ENCODE results near the gene BTNL8.

Gene BTNL8

DNA sequence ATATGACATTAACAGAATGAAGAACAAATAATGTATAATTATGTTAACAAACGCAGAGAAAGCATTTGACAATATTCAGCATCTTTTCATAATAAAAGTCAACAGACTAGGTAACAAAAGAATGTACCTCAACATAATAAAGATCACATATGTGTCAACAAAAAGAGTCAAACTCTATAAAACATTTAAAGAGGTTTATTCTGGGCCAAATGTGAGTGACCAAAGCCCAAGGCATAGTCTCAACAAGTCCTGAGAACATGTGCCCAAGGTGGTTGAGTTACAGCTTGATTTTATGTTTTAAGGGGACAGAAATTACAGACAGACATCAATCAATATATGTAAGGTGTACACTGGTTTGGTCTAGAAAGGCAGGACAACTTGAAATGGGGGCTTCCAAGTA lies 19.4 kb downstream of the BTNL8 start:
- TF ChIP-seq, protein P1, sequence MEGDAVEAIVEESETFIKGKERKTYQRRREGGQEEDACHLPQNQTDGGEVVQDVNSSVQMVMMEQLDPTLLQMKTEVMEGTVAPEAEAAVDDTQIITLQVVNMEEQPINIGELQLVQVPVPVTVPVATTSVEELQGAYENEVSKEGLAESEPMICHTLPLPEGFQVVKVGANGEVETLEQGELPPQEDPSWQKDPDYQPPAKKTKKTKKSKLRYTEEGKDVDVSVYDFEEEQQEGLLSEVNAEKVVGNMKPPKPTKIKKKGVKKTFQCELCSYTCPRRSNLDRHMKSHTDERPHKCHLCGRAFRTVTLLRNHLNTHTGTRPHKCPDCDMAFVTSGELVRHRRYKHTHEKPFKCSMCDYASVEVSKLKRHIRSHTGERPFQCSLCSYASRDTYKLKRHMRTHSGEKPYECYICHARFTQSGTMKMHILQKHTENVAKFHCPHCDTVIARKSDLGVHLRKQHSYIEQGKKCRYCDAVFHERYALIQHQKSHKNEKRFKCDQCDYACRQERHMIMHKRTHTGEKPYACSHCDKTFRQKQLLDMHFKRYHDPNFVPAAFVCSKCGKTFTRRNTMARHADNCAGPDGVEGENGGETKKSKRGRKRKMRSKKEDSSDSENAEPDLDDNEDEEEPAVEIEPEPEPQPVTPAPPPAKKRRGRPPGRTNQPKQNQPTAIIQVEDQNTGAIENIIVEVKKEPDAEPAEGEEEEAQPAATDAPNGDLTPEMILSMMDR (conservative IDR thresholded peaks at IDR 0.05; ENCODE audit: control insufficient read depth, insufficient read depth, low read depth, low read length): no peak
- no peak for DNase-seq (ENCODE audit: low read depth)
- no peak overlapping the region for H3K4me3 ChIP-seq (ENCODE audit: control insufficient read depth, low read depth, low read length)

DNA sequence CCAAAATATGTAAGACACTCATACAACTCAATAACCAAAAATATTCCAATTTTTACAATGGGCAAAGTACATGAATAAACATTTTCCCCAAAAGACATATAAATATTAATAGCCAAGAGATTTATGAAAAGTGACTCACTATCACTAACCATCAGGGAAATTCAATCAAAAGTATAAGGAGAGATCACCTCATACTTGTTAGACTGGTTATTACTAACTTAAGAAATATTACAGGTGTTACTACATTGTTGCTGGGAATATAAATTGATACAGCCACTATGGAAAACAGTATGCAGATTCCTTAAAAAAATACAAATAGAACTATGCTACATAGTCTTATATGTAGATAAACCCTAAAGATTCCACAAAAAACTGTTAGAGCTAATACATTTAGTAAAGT lies 21.8 kb downstream of the BTNL8 start:
- TF ChIP-seq, protein P1 (conservative IDR thresholded peaks at IDR 0.05; ENCODE audit: control insufficient read depth, insufficient read depth, low read depth, low read length): no peak
- DNase-seq (ENCODE audit: low read depth): no peak
- no peak overlapping the region for H3K4me3 ChIP-seq (ENCODE audit: control insufficient read depth, low read depth, low read length)

DNA sequence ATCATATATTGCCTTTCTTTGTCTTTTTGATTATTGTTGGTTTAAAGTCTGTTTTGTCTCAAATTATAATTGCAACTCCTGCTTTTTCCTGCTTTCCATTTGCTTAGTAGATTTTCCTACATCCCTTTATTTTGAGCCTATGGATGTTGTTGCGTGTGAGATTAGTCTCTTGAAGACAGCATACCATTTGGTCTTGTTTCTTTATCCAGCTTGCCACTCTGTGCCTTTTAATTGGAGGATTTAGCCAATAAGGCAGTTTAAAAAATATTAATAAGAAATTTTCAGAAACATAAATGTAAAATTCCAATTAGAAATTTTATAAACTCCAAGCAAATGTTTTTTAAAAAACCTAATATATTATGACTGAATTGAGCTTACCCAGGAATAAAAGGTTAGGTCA lies 24.0 kb downstream of the BTNL8 start:
- no peak for DNase-seq (ENCODE audit: low read depth)
- TF ChIP-seq, protein P1 (conservative IDR thresholded peaks at IDR 0.05; ENCODE audit: control insufficient read depth, insufficient read depth, low read depth, low read length): no peak
- H3K4me3 ChIP-seq (ENCODE audit: control insufficient read depth, low read depth, low read length): no peak overlapping the region

DNA sequence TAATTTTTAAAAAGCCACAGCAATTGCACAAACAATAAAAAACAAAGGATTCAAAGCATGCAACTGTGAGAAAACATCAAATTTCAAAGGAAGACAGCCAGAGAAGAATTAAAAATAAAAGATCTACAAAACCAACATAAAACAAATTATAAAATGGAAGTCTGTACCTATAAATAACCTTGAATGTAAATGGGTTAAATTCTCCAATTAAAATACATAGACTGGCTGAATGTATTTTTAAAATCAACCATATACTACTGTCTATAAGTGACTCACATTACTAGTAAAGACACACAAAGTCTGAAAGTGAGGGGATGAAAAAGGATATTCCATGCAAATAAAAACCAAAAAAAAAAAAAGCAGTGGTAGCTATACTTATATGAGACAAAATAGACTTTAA lies 33.7 kb downstream of the BTNL8 start:
- no peak overlapping the region for H3K4me3 ChIP-seq (ENCODE audit: control insufficient read depth, low read depth, low read length)
- TF ChIP-seq, protein P1 (conservative IDR thresholded peaks at IDR 0.05; ENCODE audit: control insufficient read depth, insufficient read depth, low read depth, low read length): no peak
- no peak for DNase-seq (ENCODE audit: low read depth)

DNA sequence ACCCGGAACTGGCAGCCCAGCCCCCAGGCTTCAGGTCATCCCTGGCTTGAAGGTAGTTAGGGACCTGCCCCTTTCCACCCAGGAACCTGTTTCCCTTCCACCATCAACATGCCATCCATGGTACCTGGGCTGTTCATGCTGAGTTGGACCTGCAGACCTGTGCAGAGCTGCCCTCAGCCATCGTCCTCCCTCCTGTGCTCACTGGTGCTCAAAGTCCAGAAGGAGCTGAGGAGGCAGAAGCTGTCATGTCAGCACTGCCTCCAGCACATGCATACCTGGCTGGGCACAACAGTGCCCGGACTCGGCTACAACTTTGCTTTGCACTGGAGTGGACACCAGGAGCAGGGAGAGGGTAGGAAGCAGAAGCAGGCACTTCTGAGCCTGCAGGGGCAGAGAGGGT lies 36.2 kb downstream of the BTNL8 start:
- H3K4me3 ChIP-seq (ENCODE audit: control insufficient read depth, low read depth, low read length): no peak overlapping the region
- no peak for DNase-seq (ENCODE audit: low read depth)
- TF ChIP-seq, protein P1 (conservative IDR thresholded peaks at IDR 0.05; ENCODE audit: control insufficient read depth, insufficient read depth, low read depth, low read length): no peak

DNA sequence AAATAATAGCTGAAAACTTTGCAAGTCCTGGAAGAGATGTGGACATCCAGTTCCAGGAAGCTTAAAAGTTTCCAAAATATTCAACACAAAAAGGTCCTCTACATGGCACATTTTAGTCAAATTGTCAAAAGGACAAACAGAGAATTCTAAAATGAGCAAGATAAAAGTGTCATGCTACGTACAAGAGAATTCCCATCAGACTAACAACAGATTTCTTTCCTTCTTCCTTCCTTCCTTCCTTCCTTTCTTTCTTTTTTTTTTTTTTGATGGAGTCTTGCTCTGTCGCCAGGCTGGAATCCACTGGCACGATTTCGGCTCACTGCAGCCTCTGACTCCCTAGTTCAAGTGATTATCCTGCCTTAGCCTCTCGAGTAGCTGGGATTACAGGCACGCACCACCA lies 39.3 kb downstream of the BTNL8 start:
- TF ChIP-seq, protein P1 (conservative IDR thresholded peaks at IDR 0.05; ENCODE audit: control insufficient read depth, insufficient read depth, low read depth, low read length): no peak
- H3K4me3 ChIP-seq (ENCODE audit: control insufficient read depth, low read depth, low read length): no peak overlapping the region
- no peak for DNase-seq (ENCODE audit: low read depth)

DNA sequence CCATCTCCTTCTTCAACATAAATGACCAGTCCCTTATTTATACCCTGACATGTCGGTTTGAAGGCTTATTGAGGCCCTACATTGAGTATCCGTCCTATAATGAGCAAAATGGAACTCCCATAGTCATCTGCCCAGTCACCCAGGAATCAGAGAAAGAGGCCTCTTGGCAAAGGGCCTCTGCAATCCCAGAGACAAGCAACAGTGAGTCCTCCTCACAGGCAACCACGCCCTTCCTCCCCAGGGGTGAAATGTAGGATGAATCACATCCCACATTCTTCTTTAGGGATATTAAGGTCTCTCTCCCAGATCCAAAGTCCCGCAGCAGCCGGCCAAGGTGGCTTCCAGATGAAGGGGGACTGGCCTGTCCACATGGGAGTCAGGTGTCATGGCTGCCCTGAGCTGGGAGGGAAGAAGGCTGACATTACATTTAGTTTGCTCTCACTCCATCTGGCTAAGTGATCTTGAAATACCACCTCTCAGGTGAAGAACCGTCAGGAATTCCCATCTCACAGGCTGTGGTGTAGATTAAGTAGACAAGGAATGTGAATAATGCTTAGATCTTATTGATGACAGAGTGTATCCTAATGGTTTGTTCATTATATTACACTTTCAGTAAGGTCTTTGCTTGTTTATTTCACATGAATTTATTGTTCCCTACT lies 51.5 kb downstream of the BTNL8 start:
- DNase-seq (ENCODE audit: low read depth): peak; percentile 2
- H3K4me3 ChIP-seq (ENCODE audit: control insufficient read depth, low read depth, low read length): no peak overlapping the region
- TF ChIP-seq, protein P1 (conservative IDR thresholded peaks at IDR 0.05; ENCODE audit: control insufficient read depth, insufficient read depth, low read depth, low read length): no peak

All from fibroblast of mammary gland (primary cell).